Measurements from ENCODE around the gene TP63.
"Not testable (repeated sequence)": the region's sequence is repeated elsewhere in the genome, so short reads cannot be mapped to it uniquely, and the experiment has no call there.

TP63 gene

GRCh38 chr3:189727898-189728297, 96.7 kb downstream of the TP63 start:
- DNase-seq = no peak

- DNase-seq = no peak
These were observed 97.7 kb downstream of the TP63 start for GRCh38 chr3:189728915-189729314.

GRCh38 chr3:189734061-189734460, 102.9 kb downstream of the TP63 start:
- no peak for DNase-seq

GRCh38 chr3:189735913-189736312, 104.7 kb downstream of the TP63 start:
- no peak for DNase-seq

GRCh38 chr3:189737071-189737470, 105.9 kb downstream of the TP63 start:
- DNase-seq = no peak

GRCh38 chr3:189737619-189738018, 106.4 kb downstream of the TP63 start:
- DNase-seq = no peak

GRCh38 chr3:189739378-189739777, 108.2 kb downstream of the TP63 start:
- DNase-seq = no peak

GRCh38 chr3:189740156-189740555, 109.0 kb downstream of the TP63 start:
- no peak for DNase-seq

GRCh38 chr3:189744235-189744634, 113.0 kb downstream of the TP63 start:
- DNase-seq = no peak

- no peak for DNase-seq
These were observed 114.4 kb downstream of the TP63 start for GRCh38 chr3:189745622-189746021.

- no peak for DNase-seq
These were observed 116.9 kb downstream of the TP63 start for GRCh38 chr3:189748046-189748445.

GRCh38 chr3:189750972-189751371, 119.8 kb downstream of the TP63 start:
- not testable (repeated sequence) for DNase-seq

GRCh38 chr3:189754356-189754755, 123.2 kb downstream of the TP63 start:
- DNase-seq = no peak

GRCh38 chr3:189756582-189757078, 125.4 kb downstream of the TP63 start:
- no peak for DNase-seq

- no peak for DNase-seq
These were observed 127.0 kb downstream of the TP63 start for GRCh38 chr3:189758186-189758585.

GRCh38 chr3:189766416-189766815, 135.2 kb downstream of the TP63 start:
- DNase-seq = no peak

- no peak for DNase-seq
These were observed 140.8 kb downstream of the TP63 start for GRCh38 chr3:189771842-189772450.

- DNase-seq = no peak
These were observed 141.4 kb downstream of the TP63 start for GRCh38 chr3:189772584-189772983.

GRCh38 chr3:189773056-189773455, 141.9 kb downstream of the TP63 start:
- DNase-seq = no peak

- no peak for DNase-seq
These were observed 145.1 kb downstream of the TP63 start for GRCh38 chr3:189776149-189776824.

GRCh38 chr3:189778340-189778950, 147.3 kb downstream of the TP63 start:
- DNase-seq = no peak

- DNase-seq = no peak
These were observed 148.0 kb downstream of the TP63 start for GRCh38 chr3:189779166-189779565.

GRCh38 chr3:189780546-189781270, 149.5 kb downstream of the TP63 start:
- no peak for DNase-seq

- DNase-seq = no peak
These were observed 150.2 kb downstream of the TP63 start for GRCh38 chr3:189781415-189781814.
